Measurements from ENCODE around the gene DENND1A.

DNA sequence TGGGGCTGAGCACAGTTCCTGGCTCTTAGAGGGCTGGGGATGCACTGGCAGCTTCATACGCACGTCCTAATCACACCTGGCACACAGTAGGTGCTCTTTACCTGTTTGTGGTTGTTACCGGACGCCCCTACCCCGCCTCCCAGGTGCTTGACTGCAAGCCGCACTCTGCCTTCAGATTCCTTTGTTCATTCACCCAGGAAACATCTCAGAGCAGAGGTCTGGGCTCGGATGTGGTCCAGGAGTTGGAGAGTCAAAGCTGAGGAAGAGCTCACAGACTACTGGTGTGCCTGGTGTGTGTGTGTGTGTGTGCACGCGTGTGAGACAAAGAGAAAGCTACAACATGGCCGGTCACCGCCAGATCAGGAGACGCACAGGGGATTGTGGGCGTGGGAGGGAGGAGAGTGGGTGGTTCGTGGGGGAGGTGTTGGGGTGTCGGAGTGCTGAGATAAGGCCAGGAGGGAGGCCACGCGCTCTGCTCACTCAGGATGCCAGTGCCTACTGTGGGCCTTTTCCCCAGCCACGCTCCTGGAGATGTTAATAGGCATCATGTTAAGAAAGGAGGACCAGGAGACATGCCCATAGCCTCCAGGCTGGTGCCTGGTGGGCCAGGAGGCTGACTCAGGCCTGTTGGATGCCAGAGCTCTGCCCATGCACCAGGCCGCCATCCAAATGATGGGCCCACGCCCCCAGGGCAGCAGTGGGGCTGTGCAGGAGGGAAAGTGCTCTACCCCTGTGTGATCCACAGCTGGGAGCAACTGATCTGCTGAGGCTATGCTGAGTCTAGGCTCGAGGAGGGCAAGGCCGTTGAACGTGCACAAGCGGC lies 534.0 kb downstream of the DENND1A start:
- TF ChIP-seq, protein P1, sequence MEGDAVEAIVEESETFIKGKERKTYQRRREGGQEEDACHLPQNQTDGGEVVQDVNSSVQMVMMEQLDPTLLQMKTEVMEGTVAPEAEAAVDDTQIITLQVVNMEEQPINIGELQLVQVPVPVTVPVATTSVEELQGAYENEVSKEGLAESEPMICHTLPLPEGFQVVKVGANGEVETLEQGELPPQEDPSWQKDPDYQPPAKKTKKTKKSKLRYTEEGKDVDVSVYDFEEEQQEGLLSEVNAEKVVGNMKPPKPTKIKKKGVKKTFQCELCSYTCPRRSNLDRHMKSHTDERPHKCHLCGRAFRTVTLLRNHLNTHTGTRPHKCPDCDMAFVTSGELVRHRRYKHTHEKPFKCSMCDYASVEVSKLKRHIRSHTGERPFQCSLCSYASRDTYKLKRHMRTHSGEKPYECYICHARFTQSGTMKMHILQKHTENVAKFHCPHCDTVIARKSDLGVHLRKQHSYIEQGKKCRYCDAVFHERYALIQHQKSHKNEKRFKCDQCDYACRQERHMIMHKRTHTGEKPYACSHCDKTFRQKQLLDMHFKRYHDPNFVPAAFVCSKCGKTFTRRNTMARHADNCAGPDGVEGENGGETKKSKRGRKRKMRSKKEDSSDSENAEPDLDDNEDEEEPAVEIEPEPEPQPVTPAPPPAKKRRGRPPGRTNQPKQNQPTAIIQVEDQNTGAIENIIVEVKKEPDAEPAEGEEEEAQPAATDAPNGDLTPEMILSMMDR (IDR thresholded peaks at IDR 0.05), result no peak
- no peak for TF ChIP-seq POLR2A (IDR thresholded peaks at IDR 0.05)
